ENCODE data around the gene PMEPA1. TPM values are rescaled to one million over a fixed set of nuclear protein-coding genes. Genes with fewer than 3 reads are reported as not detected.
A peak's percentile ranks its signal among the peaks of the same experiment; 100 is the strongest.
"Not testable (repeated sequence)": the region's sequence is repeated elsewhere in the genome, so short reads cannot be mapped to it uniquely, and the experiment has no call there.

PMEPA1 gene
- total RNA-seq, 1 experiment from 2014 or later = 12.2 TPM

DNA sequence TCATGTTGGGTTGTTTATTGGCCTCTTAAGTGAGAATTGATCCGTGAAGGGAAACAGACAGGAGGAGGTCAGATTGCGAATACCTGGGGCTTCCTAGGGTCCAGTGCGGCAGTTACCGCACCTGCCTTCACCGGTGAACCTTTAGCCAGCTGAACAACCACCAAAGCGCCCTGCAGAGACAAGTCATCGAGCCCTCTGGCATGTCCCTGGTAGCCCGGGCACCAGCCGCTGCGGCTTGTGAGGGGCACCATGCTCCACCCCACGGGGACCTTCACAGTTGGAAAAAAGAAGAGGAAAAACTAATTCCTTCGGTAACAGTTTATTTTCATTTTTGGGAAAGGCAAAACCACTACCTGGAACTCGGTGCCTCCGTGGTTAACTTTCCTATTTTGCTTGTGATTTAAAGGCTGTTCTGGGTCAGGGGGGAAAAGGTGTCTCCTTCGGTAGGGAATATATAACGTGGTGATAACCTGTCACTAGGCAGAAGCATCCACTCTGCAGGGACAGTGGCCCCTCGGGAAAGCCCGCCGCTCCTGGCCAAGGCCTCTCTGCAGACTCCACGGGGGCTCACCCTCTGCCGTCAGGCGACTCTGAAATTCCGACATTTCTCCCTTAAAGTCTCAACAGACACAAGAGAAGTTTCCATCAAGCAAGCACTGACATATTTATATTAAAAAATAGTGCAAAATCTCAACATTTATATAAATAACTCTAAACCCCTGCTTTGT lies 58.9 kb downstream of the PMEPA1 start:
- DNase-seq (ENCODE audit: low read depth) = peak; percentile 0

DNA sequence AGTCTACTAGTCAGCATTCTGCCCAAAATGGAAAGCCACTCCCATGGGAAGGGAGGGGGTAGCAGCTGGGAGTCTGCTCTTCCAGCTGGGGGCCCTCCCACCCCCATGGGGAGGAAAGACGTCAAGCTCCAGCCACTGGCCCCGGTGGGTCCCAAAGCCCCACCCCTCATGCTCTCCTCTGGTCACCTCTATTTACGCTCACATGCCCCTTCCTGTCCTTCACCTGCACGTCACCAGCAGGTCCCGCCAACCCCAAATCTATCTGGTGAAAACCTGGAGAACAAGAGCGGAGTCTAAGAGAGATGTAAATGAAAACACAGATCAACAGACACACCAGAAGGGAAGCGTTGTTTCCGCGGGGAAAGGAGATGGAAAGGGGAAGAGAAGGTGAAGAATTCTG lies 59.5 kb downstream of the PMEPA1 start:
- peak; percentile 1 for DNase-seq (ENCODE audit: low read depth)

DNA sequence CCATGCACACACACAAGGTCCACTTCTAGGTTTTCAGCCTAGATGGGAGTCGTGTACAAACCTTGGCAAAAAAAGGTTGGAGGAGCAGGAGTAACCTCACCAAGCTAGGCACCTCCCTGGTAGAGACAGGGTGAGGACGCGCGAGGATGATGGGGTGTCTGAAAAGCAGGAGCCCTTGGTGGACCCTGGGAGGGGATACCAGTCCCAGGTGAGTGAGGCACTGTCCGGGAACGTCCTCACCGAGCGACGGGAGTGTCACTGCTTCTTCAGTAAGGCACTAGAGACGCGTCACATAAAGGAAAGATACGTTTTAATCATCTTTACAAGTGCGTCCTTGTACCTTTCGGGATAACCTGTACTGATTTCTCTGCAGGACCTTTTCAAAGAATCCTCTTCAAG lies 60.2 kb downstream of the PMEPA1 start:
- DNase-seq (ENCODE audit: low read depth) = no peak

DNA sequence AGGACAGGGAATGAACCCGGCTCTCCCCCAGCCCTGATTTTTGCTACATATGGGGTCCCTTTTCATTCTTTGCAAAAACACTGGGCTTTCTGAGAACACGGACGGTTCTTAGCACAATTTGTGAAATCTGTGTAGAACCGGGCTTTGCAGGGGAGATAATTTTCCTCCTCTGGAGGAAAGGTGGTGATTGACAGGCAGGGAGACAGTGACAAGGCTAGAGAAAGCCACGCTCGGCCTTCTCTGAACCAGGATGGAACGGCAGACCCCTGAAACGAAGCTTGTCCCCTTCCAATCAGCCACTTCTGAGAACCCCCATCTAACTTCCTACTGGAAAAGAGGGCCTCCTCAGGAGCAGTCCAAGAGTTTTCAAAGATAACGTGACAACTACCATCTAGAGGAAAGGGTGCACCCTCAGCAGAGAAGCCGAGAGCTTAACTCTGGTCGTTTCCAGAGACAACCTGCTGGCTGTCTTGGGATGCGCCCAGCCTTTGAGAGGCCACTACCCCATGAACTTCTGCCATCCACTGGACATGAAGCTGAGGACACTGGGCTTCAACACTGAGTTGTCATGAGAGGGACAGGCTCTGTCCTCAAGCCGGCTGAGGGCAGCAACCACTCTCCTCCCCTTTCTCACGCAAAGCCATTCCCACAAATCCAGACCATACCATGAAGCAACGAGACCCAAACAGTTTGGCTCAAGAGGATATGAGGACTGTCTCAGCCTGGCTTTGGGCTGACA lies 60.8 kb downstream of the PMEPA1 start:
- no peak for DNase-seq (ENCODE audit: low read depth)

DNA sequence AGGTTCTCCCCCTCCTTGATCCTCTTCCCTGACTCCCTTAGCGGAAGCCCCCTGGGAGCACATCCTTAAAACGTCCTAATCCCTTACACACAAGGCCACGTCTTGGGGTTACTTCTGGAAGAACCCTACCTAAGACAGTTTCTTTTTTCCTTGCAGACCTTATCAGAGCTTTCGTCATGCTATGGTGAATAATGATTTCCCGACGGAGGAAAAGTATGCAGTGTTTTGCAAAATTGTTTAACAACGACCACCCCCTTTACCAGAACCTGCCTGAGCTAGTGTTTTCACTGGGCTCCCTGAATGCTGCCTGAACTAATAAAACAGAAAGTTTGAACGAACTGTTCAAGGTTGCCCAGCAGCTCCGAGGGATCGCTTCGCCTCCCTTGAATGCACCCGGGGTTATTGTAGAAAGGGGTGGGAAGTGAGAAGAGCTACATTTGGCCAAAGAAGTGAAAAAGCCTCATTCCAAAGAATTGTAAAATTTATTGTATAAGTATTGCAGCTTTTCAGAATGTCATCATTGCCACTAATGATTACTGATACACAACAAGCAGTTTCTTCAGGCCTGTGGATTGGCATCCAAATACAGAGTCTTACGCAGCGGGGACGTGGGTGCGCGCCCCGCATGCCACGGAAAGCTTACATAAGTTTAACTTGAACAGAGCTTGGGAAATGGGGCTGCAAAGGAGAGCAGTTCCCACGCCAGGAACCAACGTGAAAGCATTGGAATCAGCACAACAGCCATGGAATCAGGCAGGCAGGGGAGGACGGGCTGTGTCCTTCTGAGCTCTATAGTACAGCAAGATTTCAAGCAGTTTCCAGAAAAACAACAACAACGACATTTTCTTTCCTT lies 61.7 kb downstream of the PMEPA1 start:
- no peak for DNase-seq (ENCODE audit: low read depth)

DNA sequence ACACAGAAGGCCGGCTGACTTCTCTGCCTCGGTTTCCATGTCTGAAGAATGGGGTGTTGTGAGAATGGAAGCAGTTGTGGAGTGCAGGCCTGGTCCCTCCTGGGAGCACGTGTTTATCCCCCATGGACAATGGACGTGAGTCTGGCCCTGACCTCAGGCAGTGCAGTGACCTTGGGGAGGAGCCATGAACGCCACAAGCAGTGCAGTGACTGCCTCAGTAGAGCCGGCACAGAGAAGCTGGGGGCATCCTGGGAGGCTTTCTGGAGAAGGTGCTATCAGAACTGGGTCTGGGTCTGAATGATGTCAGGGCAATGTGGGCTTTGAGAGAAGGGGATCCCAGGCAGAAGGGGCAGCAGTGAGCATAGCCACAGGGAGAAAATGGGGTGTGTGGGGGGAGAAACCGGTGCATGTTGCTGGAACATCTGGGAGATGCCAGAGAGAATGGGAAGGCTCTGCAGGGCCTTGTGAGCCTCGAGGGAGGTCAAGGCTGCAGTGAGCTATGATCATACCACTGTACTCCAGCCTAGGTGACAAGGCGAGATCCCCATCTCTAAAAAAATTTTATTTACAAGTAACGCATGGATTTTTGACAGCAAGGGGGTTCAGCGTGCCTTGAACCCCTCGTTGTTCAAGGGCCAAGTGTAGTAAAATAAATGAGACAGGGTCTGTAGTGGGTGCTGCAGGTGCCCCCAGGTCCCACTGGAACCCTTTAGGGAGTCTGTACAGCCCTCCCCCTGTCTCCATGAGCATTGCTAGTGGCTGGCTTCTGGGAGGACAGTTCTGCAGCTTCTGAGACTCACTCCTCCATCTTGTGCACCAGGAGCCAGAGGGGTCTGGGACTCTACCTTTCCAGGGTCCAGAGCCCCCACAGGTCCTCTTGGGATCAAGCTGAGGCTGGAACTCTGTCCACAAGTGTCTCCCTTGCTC lies 62.5 kb downstream of the PMEPA1 start:
- no peak for DNase-seq (ENCODE audit: low read depth)

DNA sequence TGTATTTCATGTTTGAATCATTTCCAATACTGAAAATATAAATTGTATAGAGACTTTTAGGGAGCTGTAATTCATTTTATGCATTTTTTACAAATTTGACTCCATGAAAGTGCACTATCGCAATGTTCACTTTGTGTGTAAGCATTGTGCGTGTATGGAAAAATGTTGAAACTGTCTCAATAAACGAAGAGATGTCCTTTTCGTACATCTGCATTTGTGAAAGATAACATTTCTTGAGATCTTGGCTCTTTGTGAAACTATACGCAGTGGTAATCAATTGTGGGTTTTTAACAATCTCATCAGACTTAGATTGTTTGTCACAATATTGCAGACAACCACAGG lies 70.9 kb downstream of the PMEPA1 start:
- no peak for DNase-seq (ENCODE audit: low read depth)

DNA sequence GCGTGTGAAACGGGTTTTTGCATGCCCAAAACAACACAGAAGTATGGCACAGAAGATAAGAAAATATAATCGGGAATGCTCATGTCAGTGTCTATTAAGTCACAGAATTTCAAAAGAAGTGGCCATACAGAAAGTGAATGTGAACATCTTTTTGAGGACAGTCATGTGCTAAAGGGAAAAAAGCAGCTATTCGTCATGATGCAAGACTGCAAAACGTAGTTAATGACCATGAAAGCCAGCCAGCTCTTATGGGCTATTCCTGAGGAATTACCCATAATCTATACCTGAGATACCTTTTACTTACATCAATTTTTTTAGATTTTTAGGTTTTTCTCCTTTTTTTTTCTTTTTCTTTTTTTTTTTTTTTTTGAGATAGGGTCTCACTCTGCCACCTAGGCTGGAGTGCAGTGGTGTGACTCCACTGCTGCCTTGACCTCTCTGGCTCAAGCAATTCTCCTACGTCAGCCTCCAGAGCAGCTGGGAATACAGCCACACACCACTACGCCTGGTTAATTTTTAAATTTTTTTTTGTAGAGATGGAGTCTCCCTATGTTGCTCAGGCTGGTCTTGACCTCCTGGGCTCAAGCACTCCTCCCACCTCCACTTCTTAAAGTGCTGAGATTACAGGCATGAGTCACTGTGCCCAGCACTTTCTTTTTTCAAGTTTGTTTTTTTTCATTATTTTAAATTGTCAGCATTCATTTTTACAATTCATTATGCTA lies 71.5 kb downstream of the PMEPA1 start:
- peak; percentile 58 for DNase-seq (ENCODE audit: low read depth)

DNA sequence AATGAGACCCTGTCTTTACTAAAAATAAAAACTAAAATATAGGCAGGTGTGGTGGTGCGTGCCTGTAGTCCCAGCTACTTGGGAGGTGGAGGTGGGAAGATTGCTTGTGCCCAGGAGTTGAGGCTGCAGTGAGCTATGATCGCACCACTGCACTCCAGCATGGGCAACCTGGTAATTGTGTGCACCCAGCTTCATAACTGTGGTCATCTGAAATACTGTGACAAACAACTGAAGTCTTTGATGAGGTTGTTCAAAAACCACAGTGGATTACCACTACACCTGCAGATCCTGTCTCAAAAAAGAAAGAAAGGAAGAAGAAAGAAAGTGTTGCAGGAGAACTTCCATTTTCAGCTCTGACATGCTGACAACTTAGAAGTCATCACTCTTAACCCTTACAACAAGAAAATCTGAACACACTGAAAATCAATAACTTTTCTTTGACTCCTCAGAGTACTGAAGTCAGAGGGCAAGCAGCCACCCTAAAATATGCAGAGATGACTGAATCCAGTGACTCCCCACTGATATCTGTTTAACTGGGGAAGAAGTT lies 75.8 kb downstream of the PMEPA1 start:
- DNase-seq (ENCODE audit: low read depth) = no peak

DNA sequence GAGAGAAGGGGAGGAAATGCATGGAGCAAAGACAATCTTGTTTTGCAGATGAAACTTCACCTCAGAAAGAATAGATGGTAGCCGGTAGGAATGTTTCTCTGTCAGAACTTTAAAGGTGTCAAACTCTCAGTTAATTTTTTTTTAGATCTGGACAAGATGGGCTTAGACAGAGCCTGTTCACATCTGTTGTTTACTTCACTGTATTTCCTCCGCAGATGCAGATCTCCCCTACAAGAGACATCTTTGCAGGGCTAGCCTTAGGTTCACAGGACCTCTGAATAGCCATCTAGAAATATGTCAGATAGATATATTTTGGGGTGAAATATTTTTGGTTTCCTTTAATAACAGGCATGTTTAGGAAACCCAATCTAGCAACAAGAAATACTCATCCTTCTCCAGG lies 77.5 kb downstream of the PMEPA1 start:
- no peak for DNase-seq (ENCODE audit: low read depth)

DNA sequence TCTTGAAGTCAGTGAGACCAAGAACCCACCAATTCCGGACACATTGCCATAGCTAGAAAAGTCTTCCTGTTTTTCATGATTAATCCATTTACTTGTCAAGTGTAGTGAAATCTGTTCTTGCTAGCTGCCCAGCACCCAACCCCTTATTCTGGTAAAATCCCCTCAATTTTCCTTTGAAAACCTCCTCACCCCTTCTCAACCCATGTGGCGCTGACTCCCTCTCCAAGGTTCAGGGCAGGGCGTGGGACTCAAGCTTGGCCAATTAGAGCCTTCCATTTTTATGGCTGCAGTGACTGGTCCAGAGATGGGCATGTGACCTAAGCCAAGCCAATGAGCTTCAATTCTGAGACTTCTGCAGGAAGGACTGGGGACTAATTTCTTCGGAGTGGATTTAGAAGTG lies 79.8 kb downstream of the PMEPA1 start:
- DNase-seq (ENCODE audit: low read depth) = no peak

DNA sequence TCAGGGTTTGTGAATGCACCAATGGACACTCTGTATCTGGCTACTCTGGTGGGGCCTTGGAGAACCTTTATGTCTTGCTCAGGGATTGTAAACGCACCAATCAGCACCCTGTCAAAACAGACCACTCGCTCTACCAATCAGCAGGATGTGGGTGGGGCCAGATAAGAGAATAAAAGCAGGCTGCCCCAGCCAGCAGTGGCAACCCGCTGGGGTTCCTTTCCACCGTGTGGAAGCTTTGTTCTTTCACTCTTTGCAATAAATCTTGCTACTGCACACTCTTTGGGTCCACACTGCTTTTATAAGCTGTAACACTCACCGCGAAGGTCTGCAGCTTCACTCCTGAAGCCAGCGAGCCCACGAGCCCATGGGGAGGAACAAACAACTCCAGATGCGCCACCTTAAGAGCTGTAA lies 80.3 kb downstream of the PMEPA1 start:
- not testable (repeated sequence) for DNase-seq (ENCODE audit: low read depth)

DNA sequence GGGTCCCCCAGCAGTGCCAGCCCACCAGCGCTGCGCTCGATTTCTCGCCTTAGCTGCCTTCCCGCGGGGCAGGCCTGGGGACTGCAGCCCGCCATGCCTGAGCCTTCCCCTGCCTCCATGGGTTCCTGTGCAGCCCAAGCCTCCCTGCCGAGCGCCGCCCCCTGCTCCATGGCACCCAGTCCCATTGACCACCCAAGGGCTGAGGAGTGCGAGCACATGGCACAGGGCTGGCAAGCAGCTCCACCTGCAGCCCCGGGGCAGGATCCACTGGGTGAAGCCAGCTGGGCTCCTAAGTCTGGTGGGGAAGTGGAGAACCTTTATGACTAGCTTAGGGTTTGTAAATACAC lies 80.9 kb downstream of the PMEPA1 start:
- DNase-seq (ENCODE audit: low read depth) = not testable (repeated sequence)

DNA sequence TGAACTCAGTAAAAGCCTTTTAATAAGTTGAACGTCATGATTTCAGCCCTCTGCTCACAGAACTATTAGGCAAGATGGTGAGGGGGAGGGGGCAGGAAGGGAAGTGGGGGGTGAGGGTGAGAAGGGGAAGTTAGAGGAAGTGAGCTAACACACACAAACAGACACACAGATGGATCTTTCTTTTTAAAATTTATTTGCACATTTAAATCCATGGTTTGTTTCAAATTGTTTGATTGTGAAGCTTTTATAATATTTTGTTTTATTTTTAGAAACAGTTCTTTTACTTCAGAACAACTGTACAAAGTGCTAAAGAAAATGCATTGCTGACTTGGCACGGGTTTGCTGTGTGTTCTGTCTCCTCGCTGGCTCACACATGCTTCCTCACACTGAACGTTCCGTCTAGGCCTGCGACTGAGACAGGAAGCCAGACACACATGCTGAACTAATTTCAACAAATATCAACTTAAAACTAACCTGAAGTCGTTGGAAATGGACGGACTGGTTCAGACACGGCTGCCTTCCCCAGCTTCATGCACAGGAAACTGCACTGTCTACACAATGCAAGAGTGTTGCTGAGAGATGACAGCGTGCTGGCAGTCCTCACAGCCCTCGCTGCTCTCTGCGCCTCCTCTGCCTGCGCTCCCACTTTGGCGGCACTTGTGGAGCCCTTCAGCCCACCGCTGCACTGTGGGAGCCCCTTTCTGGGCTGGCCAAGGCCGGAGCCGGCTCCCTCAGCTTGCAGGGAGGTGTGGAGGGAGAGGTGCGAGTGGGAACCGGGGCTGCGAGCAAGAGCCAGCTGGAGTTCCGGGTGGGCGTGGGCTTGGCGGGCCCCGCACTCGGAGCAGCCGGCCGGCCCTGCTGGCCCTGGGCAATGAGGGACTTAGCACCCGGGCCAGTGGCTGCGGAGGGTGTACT lies 81.5 kb downstream of the PMEPA1 start:
- peak; percentile 46 for DNase-seq (ENCODE audit: low read depth)

DNA sequence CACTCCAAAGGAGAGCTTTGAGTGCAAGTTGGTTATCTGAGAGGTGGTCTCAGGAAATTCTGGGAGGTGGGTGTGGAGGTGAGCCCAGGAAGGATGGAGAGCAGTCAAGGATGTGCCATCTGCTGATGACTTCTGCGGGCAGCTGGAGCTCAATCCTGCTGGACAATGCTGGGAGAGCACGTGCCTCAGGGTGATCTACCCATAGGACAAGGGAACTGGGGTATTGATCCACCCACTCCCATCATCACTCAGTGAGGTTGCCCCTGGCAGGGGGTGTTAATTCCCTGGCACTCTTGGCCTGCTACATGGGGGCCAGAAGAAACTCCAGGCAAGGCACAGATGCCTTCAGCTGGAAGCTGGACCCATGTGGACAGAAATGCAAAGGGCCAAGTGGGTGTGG lies 82.5 kb downstream of the PMEPA1 start:
- DNase-seq (ENCODE audit: low read depth) = no peak

DNA sequence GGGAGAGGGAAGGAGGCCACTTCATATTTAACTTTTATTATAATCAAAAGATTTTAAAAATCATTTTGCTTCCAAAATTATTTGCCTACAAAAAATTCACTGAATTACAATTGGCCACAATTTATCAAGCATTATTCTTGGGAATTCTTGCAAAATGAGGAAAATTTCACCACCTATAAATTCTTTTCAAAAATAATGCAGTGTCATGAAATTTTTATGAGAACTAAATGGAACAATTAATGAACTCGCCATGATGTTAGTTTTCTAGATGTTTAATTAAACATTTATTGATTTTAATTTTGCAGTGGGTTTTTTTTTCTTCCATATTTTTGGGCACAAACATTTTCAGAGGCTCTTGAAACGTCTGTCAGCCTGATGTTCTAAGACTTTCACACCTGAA lies 83.8 kb downstream of the PMEPA1 start:
- DNase-seq (ENCODE audit: low read depth) = no peak

DNA sequence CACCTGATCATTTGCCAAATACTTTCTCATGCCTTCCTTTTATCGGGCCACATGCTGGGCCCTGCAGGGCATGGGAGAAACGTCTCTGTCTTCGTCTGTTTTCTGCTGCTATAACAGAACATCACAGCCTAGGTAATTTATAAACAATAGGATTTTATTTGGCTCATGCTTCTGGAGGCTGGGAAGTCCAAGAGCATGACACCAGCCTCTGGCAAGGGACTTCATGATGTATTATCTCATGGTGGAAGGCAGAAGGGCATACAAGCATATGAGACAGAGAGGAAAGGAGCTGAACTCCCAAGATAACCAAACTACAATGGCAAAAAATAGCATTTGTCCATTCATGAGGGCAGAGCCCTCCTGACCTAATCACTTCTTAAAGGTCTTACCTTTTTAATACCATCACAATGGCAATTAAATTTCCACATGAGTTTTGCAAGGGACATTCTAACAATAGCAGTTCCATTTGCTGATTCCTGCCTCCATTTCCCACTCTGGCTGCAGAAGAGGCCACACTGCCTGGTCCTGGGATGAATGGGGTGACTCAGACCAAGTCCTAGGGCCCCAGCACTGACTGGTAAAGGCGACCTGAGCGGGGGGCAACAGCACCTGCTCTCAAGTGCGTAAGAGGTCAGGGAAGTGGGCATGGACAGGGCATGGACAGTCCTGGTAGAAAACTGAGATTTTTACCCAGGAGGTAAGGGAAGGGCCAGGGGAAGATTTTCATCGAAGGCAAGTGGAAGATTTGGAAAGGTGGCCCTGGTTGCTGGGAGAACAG lies 84.4 kb downstream of the PMEPA1 start:
- no peak for DNase-seq (ENCODE audit: low read depth)

DNA sequence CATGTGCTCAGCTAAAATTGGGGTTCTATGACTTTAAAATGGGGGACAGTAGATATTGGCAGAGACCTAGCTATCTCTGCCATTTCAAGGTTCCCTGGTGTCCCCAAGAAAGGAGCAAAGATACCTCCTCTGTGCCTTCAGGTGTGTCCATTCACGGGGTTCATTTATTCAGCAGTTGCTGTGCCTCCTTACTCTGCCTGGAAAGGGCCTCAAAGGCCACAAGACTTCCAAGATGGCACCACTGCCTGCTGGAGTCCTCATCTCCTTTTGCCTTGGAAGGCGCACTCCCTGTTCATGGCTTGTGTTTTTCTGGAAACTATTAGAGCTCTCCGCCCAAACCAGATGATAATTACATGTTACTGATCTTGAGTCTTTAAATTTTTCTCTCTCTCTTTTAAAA lies 85.7 kb downstream of the PMEPA1 start:
- no peak for DNase-seq (ENCODE audit: low read depth)
